ENCODE measurements around the gene ANKRD27.

GRCh38 chr19:32675720-32676185 lies 773 bp upstream of the ANKRD27 start, which contains the start of gene RGS9BP:
- no peak for TF ChIP-seq CTCF (IDR thresholded peaks at IDR 0.05)
- TF ChIP-seq POLR2AphosphoS5 (IDR thresholded peaks at IDR 0.05), result no peak
- TF ChIP-seq EP300 (IDR thresholded peaks at IDR 0.05), result no peak
- no peak for TF ChIP-seq POLR2A (IDR thresholded peaks at IDR 0.05)

Measured in suprapubic skin (tissue), 4 donors.